Hepatocyte (in vitro differentiated cells): Measurements from ENCODE around the gene RBKS.

Experiments used
- EZH2 ChIP-seq: fragments of 200-600 bp; sonication (generic); IDR thresholded peaks from 2 replicates; pipeline ENCODE4 v1.6.1; 2016; ENCODE audit warnings: antibody characterized with exemption, mild to moderate bottlenecking, borderline replicate concordance
- EZH2phosphoT487 ChIP-seq: fragments of 200-600 bp; sonication (generic); IDR thresholded peaks from one replicate; pipeline ENCODE4 v1.6.1; 2018; ENCODE audit warnings: antibody characterized with exemption, mild to moderate bottlenecking, low read depth, moderate library complexity; ENCODE audit not compliant: unreplicated experiment, severe bottlenecking
- TF ChIP-seq, protein P1 (sequence below): fragments of 200-600 bp; sonication (generic); IDR thresholded peaks from 2 replicates; pipeline ENCODE4 v1.5.1; 2016; ENCODE audit warnings: antibody characterized with exemption, mild to moderate bottlenecking; ENCODE audit not compliant: poor library complexity

DNA sequence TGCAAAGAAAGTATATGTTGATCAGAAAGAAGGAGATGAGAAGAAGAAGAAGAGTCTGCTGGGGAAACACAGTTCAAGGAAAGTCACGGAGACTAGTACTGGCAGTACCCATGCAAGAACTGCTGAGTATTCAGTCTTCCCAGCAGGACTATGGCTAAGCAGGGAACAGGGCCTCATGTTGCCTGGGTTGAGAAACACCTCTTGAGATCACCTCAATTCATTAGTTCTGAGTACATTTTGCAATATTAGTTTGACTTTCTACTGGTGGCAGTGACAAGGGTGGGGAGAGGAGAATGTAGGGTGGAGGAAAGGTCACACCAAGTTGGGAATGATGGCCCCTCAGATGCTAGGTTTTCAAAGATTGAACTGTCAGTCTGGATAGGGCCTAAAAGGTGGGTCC lies 68.1 kb downstream of the RBKS start:
- TF ChIP-seq, protein P1, sequence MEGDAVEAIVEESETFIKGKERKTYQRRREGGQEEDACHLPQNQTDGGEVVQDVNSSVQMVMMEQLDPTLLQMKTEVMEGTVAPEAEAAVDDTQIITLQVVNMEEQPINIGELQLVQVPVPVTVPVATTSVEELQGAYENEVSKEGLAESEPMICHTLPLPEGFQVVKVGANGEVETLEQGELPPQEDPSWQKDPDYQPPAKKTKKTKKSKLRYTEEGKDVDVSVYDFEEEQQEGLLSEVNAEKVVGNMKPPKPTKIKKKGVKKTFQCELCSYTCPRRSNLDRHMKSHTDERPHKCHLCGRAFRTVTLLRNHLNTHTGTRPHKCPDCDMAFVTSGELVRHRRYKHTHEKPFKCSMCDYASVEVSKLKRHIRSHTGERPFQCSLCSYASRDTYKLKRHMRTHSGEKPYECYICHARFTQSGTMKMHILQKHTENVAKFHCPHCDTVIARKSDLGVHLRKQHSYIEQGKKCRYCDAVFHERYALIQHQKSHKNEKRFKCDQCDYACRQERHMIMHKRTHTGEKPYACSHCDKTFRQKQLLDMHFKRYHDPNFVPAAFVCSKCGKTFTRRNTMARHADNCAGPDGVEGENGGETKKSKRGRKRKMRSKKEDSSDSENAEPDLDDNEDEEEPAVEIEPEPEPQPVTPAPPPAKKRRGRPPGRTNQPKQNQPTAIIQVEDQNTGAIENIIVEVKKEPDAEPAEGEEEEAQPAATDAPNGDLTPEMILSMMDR = no peak
- TF ChIP-seq EZH2phosphoT487 (no peak), EZH2 (no peak)
